HG02798 (cell line): ENCODE measurements around the gene TAOK1.

ENCODE experiments used
- ATAC-seq: cut with Tn5 transposase; IDR thresholded peaks from one replicate; pipeline ENCODE4 v1.9.1; 2021; ENCODE audit warnings: mild to moderate bottlenecking; ENCODE audit not compliant: unreplicated experiment, poor library complexity

Gene TAOK1

GRCh38 chr17:29567554-29568330 lies 177.6 kb downstream of the TAOK1 start:
- ATAC-seq = peak; percentile 43

GRCh38 chr17:29568331-29569244 lies 178.4 kb downstream of the TAOK1 start, which contains the start of gene TP53I13:
TSS of gene TP53I13 (plus strand) at chr17:29568701. CDS start at chr17:29568759, 58 bp downstream.
- ATAC-seq = peak; percentile 51

GRCh38 chr17:29569245-29569950 lies 179.2 kb downstream of the TAOK1 start:
- ATAC-seq = no peak

- ATAC-seq = no peak
Observed at GRCh38 chr17:29570521-29570920, 180.4 kb downstream of the TAOK1 start.

- no peak for ATAC-seq
Observed at GRCh38 chr17:29571486-29571882, 181.3 kb downstream of the TAOK1 start.

GRCh38 chr17:29571883-29572681 lies 181.9 kb downstream of the TAOK1 start:
- ATAC-seq = no peak

GRCh38 chr17:29572691-29573557 lies 182.8 kb downstream of the TAOK1 start:
- ATAC-seq = peak; percentile 46

- ATAC-seq = no peak
Observed at GRCh38 chr17:29573558-29573869, 183.4 kb downstream of the TAOK1 start.

GRCh38 chr17:29573871-29574731 lies 183.9 kb downstream of the TAOK1 start:
- no peak for ATAC-seq

GRCh38 chr17:29574732-29575510 lies 184.8 kb downstream of the TAOK1 start:
- ATAC-seq = no peak

- ATAC-seq = no peak
Observed at GRCh38 chr17:29575511-29576213, 185.5 kb downstream of the TAOK1 start.

GRCh38 chr17:29576214-29577000 lies 186.2 kb downstream of the TAOK1 start:
- no peak for ATAC-seq

- ATAC-seq = no peak
Observed at GRCh38 chr17:29577001-29577370, 186.8 kb downstream of the TAOK1 start.

GRCh38 chr17:29577385-29578211 lies 187.4 kb downstream of the TAOK1 start:
- ATAC-seq = no peak
